Heart left ventricle (tissue), 13 donors: ENCODE results near the gene CDK5RAP2.
"Not testable (repeated sequence)": the region's sequence is repeated elsewhere in the genome, so short reads cannot be mapped to it uniquely, and the experiment has no call there.

Source experiments
- CTCF ChIP-seq, 12 donors: fragments of 200-600 bp; sonication (generic) in 4 of 12; IDR thresholded peaks; one replicate each; pipeline versions ENCODE4 v1.5.0 to v1.8.0; 2018 to 2022; ENCODE audit warnings: antibody characterized with exemption in 12 of 12, mild to moderate bottlenecking in 5 of 12
- POLR2A ChIP-seq, 2 donors: fragments of 450-650 bp; IDR thresholded peaks; one replicate each; pipeline ENCODE4 v1.6.1; 2017; ENCODE audit warnings: antibody characterized with exemption in 2 of 2, mild to moderate bottlenecking in 2 of 2, moderate library complexity in 2 of 2
- donor health status: ischemic (EF 13 %, LVEDD 7.1; RV severe dilation, severe dysfunction).
- donor health status: DM: no; HTN: yes; CAD: no.
- donor health status: DM: no; HTN: no; CAD: no.
- donor health status: ischemic (EF 25% LVEDD 6.9; RV normal size, moderate dysfunction).
- donor health status: ischemic (EF 25% LVEDD 5.7; RV mildly dilated, moderate dysfunction).
- donor health status: ischemic (EF 35%, LVEDD 5.7; RV mildly dilated, moderate dysfunction).
- donor health status: nonischemic (EF 11% LVEDD 7.7; RV severe dilation, severe dysfunction).
- donor health status: DM: yes; HTN: yes; CAD: no.
- donor health status: PGD.
- donor health status: ischemic (EF 29% LVEDD 5.4; RV normal size, mild dysfunction).
- donor health status: nonischemic (EF 23%, LVEDD 6.1; RV moderate dilation, normal function).

GRCh38 chr9:120461677-120462076 is 118.3 kb downstream of the CDK5RAP2 start:
- not testable (repeated sequence) for TF ChIP-seq CTCF, POLR2A (IDR thresholded peaks at IDR 0.05)
